ENCODE results near the gene FSIP1. TPM values are rescaled to one million over a fixed set of nuclear protein-coding genes. Genes with fewer than 3 reads are reported as not detected.
A peak's percentile ranks its signal among the peaks of the same experiment; 100 is the strongest.

Gene FSIP1
- total and polyA plus RNA-seq, 12 donors: 0.15 to 4.4 (median 0.89) TPM

- Histone ChIP-seq H3K27ac (peak overlapping the region in 9 of 10 donors; percentile 69 to 88 (median 81)), H3K9me3 (no peaks in the 10 kb centered on the region), H3K4me3 (no peak overlapping the region), H3K36me3 (no peaks in the 10 kb centered on the region), H3K27me3 (no peaks in the 10 kb centered on the region), H3K4me1 (peaks cover 21 to 73% (median 47%) of the 10 kb centered on the region in 9 donors)
- TF ChIP-seq, protein P1, sequence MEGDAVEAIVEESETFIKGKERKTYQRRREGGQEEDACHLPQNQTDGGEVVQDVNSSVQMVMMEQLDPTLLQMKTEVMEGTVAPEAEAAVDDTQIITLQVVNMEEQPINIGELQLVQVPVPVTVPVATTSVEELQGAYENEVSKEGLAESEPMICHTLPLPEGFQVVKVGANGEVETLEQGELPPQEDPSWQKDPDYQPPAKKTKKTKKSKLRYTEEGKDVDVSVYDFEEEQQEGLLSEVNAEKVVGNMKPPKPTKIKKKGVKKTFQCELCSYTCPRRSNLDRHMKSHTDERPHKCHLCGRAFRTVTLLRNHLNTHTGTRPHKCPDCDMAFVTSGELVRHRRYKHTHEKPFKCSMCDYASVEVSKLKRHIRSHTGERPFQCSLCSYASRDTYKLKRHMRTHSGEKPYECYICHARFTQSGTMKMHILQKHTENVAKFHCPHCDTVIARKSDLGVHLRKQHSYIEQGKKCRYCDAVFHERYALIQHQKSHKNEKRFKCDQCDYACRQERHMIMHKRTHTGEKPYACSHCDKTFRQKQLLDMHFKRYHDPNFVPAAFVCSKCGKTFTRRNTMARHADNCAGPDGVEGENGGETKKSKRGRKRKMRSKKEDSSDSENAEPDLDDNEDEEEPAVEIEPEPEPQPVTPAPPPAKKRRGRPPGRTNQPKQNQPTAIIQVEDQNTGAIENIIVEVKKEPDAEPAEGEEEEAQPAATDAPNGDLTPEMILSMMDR (IDR thresholded peaks at IDR 0.05): no peak
- WGBS, 2 donors: 57 to 67% methylated on average over 3 of the region's 3 CpGs
- DNase-seq (no peak), ATAC-seq (peak in 7 of 8 donors; percentile 1 to 59 (median 40))
- intact Hi-C loops (cut with DNase I): loop anchor here in 2 of 10 donors (5.0 to 10.0 kb wide), 2 partner anchors 60 to 127 kb away; no protein-coding TSS in a partner anchor
These were observed 155.0 kb downstream of the FSIP1 start for GRCh38 chr15:39627451-39628143.

DNA sequence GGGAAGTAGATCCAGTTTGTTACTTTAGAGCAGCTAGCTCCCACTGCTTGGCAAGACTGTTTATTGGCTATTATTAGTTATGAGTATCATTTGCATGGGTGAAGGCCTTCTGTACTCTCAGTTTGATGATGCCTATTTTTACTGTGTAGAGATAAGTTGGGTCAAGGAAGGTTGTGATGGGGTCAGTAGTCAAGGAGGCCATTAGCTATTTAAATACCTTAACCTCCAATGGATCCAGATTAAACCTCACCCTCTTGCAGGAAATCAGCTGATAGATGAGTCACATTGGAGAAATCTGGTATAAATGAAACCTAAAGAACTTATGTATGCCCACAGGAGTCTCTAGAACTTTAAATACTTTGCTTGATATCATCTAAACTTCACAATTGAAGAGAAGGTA lies 156.8 kb downstream of the FSIP1 start:
- H3K27me3 ChIP-seq: no peaks in the 10 kb centered on the region
- no peak overlapping the region for H3K4me3 ChIP-seq
- H3K36me3 ChIP-seq: no peaks in the 10 kb centered on the region
- DNase-seq: no peak
- H3K9me3 ChIP-seq: no peaks in the 10 kb centered on the region
- intact Hi-C loops (cut with DNase I): loop anchor here in 2 of 10 donors (5.0 to 10.0 kb wide), 2 partner anchors 61 to 129 kb away; no protein-coding TSS in a partner anchor
- H3K4me1 ChIP-seq: peaks cover 21 to 72% (median 50%) of the 10 kb centered on the region in 9 donors
- peak in 5 of 8 donors; percentile 31 to 65 (median 47) for ATAC-seq
- TF ChIP-seq, protein P1 (IDR thresholded peaks at IDR 0.05): no peak
- peak overlapping the region; percentile 26 to 87 (median 74) for H3K27ac ChIP-seq

DNA sequence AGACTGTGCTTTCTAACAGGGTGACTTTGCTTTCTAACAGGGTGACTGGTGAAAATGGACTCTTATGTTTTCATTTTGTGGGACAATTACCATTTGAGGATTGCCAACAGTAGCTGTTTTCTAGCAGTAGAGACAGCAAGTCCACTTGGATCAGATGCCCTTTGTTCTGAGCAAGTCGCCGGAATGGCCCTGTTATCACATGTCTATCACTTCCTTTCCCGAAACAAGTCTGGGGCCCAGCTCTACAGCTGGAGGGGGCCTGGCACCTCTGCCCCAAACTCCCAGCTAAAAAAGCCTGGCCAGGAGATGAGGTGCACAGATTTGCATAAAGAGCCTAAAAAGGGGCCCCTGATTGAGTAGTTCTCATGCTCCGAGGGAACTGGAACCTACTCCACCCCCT lies 157.2 kb downstream of the FSIP1 start:
- intact Hi-C loops (cut with DNase I): loop anchor here in 2 of 10 donors (5.0 to 10.0 kb wide), 2 partner anchors 62 to 129 kb away; no protein-coding TSS in a partner anchor
- TF ChIP-seq, protein P1 (IDR thresholded peaks at IDR 0.05): no peak

GRCh38 chr15:39624806-39625205 lies 157.8 kb downstream of the FSIP1 start:
- Histone ChIP-seq H3K27me3 (no peaks in the 10 kb centered on the region), H3K4me3 (no peak overlapping the region), H3K27ac (peak overlapping the region; percentile 26 to 87 (median 74)), H3K36me3 (no peaks in the 10 kb centered on the region), H3K9me3 (no peaks in the 10 kb centered on the region), H3K4me1 (peaks cover 21 to 68% (median 46%) of the 10 kb centered on the region in 9 donors)
- intact Hi-C loops (cut with DNase I): loop anchor here in 2 of 10 donors (5.0 to 10.0 kb wide), 2 partner anchors 62 to 130 kb away; no protein-coding TSS in a partner anchor
- ATAC-seq (peak; percentile 58 to 85 (median 75)), DNase-seq (peak; percentile 33 to 52)
- TF ChIP-seq, protein P1 (IDR thresholded peaks at IDR 0.05): peak in 1 of 9 donors; percentile 27
- WGBS, 2 donors: 56 to 66% methylated on average over 6 of the region's 6 CpGs

More for the DNA sequence above, 157.2 kb downstream of the FSIP1 start:
- H3K27ac ChIP-seq: peak overlapping the region; percentile 26 to 87 (median 74)
- H3K9me3 ChIP-seq: no peaks in the 10 kb centered on the region
- no peaks in the 10 kb centered on the region for H3K36me3 ChIP-seq
- DNase-seq (no peak), ATAC-seq (peak in 1 of 8 donors; percentile 4)
- no peak overlapping the region for H3K4me3 ChIP-seq
- H3K4me1 ChIP-seq: peaks cover 21 to 73% (median 50%) of the 10 kb centered on the region in 9 donors
- no peaks in the 10 kb centered on the region for H3K27me3 ChIP-seq
- WGBS, 2 donors: 46 to 52% methylated on average over 4 of the region's 4 CpGs

Data from heart right ventricle (tissue), 16 donors.